Glomerular endothelial cell (primary cell): Measurements from ENCODE around the gene ESF1. TPM values are rescaled to one million over a fixed set of nuclear protein-coding genes. Genes with fewer than 3 reads are reported as not detected.

ENCODE experiments used
- DNase-seq: peaks from one replicate; pipeline ENCODE4 v3.0.0-alpha.2; 2011; ENCODE audit warnings: low read depth, low spot score; ENCODE audit errors: extremely low read depth
- total RNA-seq: library from RNA; depleted of rRNA; stranded (reverse); fragments of >200 nt; gene quantifications from 2 replicates; pipeline ENCODE4 v1.2.3, GENCODE V29; 2015

The ESF1 gene
- total RNA-seq, 1 donor from 2014 or later: 10.9 TPM

DNA sequence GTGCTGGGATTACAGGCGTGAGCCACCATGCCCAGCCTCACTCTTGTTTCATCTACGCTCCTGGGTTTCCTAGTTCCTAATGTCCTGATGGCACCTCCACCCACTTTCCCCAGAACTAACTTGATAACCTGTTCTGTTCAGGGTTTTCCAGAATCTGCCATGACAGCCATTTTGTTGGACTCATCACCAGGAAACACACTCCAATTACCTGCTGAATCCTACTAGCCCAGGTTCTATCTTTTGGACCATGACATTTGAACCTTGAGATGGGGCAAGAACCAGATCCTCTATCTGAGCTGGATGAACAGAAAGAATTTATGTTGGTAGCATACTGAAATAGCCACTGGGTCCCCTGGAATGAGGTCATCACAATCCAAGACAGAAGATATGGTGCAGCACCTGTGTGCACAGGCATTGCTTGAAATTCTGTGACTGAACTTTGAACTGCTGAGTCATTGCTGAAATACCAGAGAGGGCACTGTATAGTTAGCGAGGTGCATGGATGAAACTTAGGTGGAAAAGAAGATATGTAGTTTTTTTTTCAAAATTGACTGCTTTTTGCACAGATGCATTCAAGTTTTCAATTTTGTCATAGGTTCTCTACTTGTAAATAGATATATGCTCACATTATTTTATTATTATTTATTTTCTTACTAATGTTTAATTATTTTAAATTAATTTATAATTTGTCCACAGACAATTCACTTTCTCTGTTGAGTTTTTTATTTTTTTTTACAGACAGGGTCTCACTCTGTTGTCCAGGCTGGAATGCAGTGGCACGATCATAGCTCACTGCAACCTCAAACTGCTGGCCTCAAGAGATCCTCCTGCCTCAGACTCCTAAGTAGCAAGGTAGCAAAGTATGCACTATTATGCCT, 103.2 kb downstream of the ESF1 start:
- DNase-seq: no peak

DNA sequence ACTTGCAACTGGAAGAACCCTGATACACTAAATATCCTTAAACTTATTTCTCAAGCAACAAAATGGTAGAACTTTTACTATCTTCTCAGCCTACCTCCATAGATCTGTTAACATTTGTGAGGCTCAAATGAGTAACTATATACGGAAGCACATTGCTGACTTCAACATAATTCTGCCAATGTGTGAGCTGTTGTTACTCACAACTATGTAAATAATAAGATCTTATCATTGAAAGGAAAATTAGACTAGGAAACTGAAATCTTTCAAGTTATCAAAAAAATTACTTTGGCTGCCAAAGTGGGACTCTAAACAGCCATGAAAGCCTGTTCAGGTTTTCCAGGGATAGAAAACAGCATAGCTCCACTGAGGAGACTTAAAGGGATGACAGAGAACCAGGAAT, 105.8 kb downstream of the ESF1 start:
- no peak for DNase-seq

GRCh38 chr20:13677241-13677640, 107.5 kb downstream of the ESF1 start:
- no peak for DNase-seq

DNA sequence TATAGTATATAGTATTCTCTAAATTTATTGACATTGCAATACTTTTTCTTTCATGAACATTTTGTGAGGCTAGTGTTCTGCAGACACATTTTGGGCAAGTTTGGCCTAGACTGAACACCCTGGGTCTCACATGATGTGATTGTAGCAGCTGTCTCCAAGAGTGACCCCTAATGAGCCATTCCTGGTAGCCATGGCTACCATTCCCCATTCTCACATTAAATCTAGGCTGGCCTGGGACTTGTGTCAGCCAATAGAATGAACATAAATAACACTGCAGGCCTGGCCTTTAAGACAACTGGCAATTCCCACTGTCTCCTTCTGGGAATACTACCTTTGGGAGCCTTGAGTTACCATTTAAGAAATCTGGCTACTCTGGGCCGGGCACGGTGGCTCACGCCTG, 108.0 kb downstream of the ESF1 start:
- no peak for DNase-seq

- DNase-seq: no peak
Observed at GRCh38 chr20:13672690-13673089, 112.0 kb downstream of the ESF1 start.

DNA sequence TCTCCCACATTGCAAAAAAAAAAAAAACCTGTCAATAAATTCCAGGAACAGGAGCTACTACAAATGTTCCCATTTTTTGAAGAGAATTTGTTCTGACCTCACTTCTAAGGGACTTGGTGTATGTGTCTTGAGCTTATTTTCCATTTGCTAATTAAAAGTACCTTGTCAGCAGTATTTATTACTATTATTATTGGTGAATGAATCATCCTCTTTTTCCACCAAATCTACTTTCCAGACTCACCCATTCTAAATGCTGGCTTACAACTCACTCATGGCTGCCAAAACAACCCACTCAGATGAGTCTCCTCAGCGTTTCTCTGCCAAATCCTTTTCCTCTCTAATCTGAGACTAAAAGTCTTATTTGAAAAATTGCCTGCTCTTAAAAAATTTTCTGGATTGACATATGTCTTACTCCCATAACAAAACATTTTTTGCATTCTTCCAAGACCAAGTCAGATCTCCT, 112.8 kb downstream of the ESF1 start:
- no peak for DNase-seq

- DNase-seq: no peak
Observed at GRCh38 chr20:13671512-13671911, 113.2 kb downstream of the ESF1 start.

DNA sequence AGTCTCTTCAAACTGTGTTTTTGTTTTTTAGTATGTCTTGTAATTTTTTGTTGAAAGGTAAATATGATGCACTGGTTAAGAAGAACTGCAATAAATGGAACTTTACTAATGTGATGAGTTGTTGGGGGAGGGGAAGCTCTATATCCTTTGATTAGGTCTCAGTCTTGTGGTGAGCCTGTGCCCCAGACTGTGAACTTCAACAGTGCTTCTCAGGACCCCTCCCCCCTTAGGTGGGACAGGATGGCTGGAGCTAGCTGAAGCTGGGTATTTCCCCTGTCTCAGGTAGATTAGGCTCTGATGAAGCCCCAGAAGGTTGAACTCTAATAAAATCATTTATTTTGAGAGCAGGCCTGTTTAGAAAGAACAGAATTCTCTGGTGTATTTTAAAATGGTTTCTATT, 114.6 kb downstream of the ESF1 start:
- no peak for DNase-seq

- no peak for DNase-seq
Observed at GRCh38 chr20:13665709-13666395, 118.9 kb downstream of the ESF1 start.

Other genes starting within 250 kb of the ESF1 start
- 4.6 and 5.1 TPM in 2 replicates for gene TASP1, start 146.0 kb downstream of the ESF1 start, total RNA-seq
- gene NDUFAF5, start 109 bp upstream of the ESF1 start, total RNA-seq: 11.0 and 17.5 TPM in 2 replicates
- gene SEL1L2, start 205.7 kb upstream of the ESF1 start, total RNA-seq: not detected in 2 replicates
- gene MACROD2, start 210.6 kb upstream of the ESF1 start, total RNA-seq: 0.58 and 0.76 TPM in 2 replicates